Measurements from ENCODE around the gene PIAS4. TPM values are rescaled to one million over a fixed set of nuclear protein-coding genes. Genes with fewer than 3 reads are reported as not detected.

The PIAS4 gene
- total RNA-seq, 1 donor from 2014 or later: 28.8 TPM

GRCh38 chr19:4023600-4024398 lies 16.3 kb downstream of the PIAS4 start:
- DNase-seq (ENCODE audit: extremely low spot score, unreplicated experiment): no peak
- H3K27me3 Mint-ChIP-seq (ENCODE audit: unreplicated experiment): no peaks in the 10 kb centered on the region
- H3K4me3 Mint-ChIP-seq (ENCODE audit: unreplicated experiment): no peak overlapping the region
- H3K27ac Mint-ChIP-seq (ENCODE audit: unreplicated experiment): no peak overlapping the region
- H3K9me3 Mint-ChIP-seq (ENCODE audit: unreplicated experiment): no peaks in the 10 kb centered on the region
- no peaks in the 10 kb centered on the region for H3K4me1 Mint-ChIP-seq (ENCODE audit: unreplicated experiment)
- TF ChIP-seq CTCF (IDR thresholded peaks at IDR 0.05): no peak
- H3K36me3 Mint-ChIP-seq (ENCODE audit: unreplicated experiment): peaks cover 3% of the 10 kb centered on the region

- TF ChIP-seq CTCF (IDR thresholded peaks at IDR 0.05): no peak
- no peaks in the 10 kb centered on the region for H3K9me3 Mint-ChIP-seq (ENCODE audit: unreplicated experiment)
- H3K36me3 Mint-ChIP-seq (ENCODE audit: unreplicated experiment): peaks cover 5% of the 10 kb centered on the region
These were observed 17.8 kb downstream of the PIAS4 start for GRCh38 chr19:4025317-4025716.

GRCh38 chr19:4027146-4027545 lies 19.6 kb downstream of the PIAS4 start:
- Mint-ChIP-seq H3K9me3 (ENCODE audit: unreplicated experiment) (no peaks in the 10 kb centered on the region), H3K27ac (ENCODE audit: unreplicated experiment) (no peak overlapping the region), H3K4me3 (ENCODE audit: unreplicated experiment) (no peak overlapping the region), H3K27me3 (ENCODE audit: unreplicated experiment) (no peaks in the 10 kb centered on the region), H3K4me1 (ENCODE audit: unreplicated experiment) (no peaks in the 10 kb centered on the region), H3K36me3 (ENCODE audit: unreplicated experiment) (peaks cover 4% of the 10 kb centered on the region)
- no peak for DNase-seq (ENCODE audit: extremely low spot score, unreplicated experiment)
- TF ChIP-seq CTCF (IDR thresholded peaks at IDR 0.05): no peak

More at GRCh38 chr19:4025317-4025716, 17.8 kb downstream of the PIAS4 start:
- DNase-seq (ENCODE audit: extremely low spot score, unreplicated experiment): no peak
- Mint-ChIP-seq H3K27me3 (ENCODE audit: unreplicated experiment) (no peaks in the 10 kb centered on the region), H3K4me1 (ENCODE audit: unreplicated experiment) (no peaks in the 10 kb centered on the region), H3K27ac (ENCODE audit: unreplicated experiment) (no peak overlapping the region), H3K4me3 (ENCODE audit: unreplicated experiment) (no peak overlapping the region)

GRCh38 chr19:4028334-4029246 lies 21.1 kb downstream of the PIAS4 start:
- DNase-seq (ENCODE audit: extremely low spot score, unreplicated experiment): no peak
- no peak overlapping the region for H3K27ac Mint-ChIP-seq (ENCODE audit: unreplicated experiment)
- no peak for TF ChIP-seq CTCF (IDR thresholded peaks at IDR 0.05)
- no peak overlapping the region for H3K4me3 Mint-ChIP-seq (ENCODE audit: unreplicated experiment)
- H3K27me3 Mint-ChIP-seq (ENCODE audit: unreplicated experiment): no peaks in the 10 kb centered on the region
- H3K9me3 Mint-ChIP-seq (ENCODE audit: unreplicated experiment): no peaks in the 10 kb centered on the region
- peaks cover 2% of the 10 kb centered on the region for H3K4me1 Mint-ChIP-seq (ENCODE audit: unreplicated experiment)
- H3K36me3 Mint-ChIP-seq (ENCODE audit: unreplicated experiment): peaks cover 4% of the 10 kb centered on the region

GRCh38 chr19:4029247-4029614 lies 21.7 kb downstream of the PIAS4 start:
- Mint-ChIP-seq H3K27me3 (ENCODE audit: unreplicated experiment) (no peaks in the 10 kb centered on the region), H3K4me1 (ENCODE audit: unreplicated experiment) (peaks cover 2% of the 10 kb centered on the region), H3K27ac (ENCODE audit: unreplicated experiment) (no peak overlapping the region), H3K4me3 (ENCODE audit: unreplicated experiment) (no peak overlapping the region), H3K36me3 (ENCODE audit: unreplicated experiment) (peaks cover 4% of the 10 kb centered on the region), H3K9me3 (ENCODE audit: unreplicated experiment) (no peaks in the 10 kb centered on the region)
- TF ChIP-seq CTCF (IDR thresholded peaks at IDR 0.05): no peak
- no peak for DNase-seq (ENCODE audit: extremely low spot score, unreplicated experiment)

Data from osteocyte (in vitro differentiated cells).